Activated CD8-positive, alpha-beta T cell treated with anti-CD3 and anti-CD28 coated beads for 36 hours (primary cell): ENCODE data around the gene FN3KRP. TPM values are rescaled to one million over a fixed set of nuclear protein-coding genes. Genes with fewer than 3 reads are reported as not detected.
A peak's percentile ranks its signal among the peaks of the same experiment; 100 is the strongest.

Experiments used
- ATAC-seq: fragments of 200-7000 bp; cut with Tn5 transposase; one replicate; pipeline ENCODE4 v1.10.0; 2021; ENCODE audit warnings: mild to moderate bottlenecking, moderate library complexity
- CTCF ChIA-PET: fragments of 350-600 bp; sonication (Branson Sonifier 250); formaldehyde crosslinking; loops from one replicate; lab custom pipeline; 2021; ENCODE audit warnings: antibody characterized with exemption; lab: Charles Lee
- POLR2A ChIA-PET: fragments of 350-600 bp; sonication (Branson Sonifier 250); formaldehyde crosslinking; loops from one replicate; lab custom pipeline; 2021; ENCODE audit warnings: antibody characterized with exemption; lab: Charles Lee
- DNase-seq: peaks from one replicate; pipeline ENCODE4 v3.0.0-alpha.2; 2020
- H3K27ac Mint-ChIP-seq: one replicate; pipeline ENCODE4 v1.8.0; 2021; ENCODE audit warnings: mild to moderate bottlenecking, mixed read lengths
- H3K27me3 Mint-ChIP-seq: one replicate; pipeline ENCODE4 v1.8.0; 2021; ENCODE audit warnings: mixed read lengths
- H3K36me3 Mint-ChIP-seq: one replicate; pipeline ENCODE4 v1.8.0; 2021; ENCODE audit warnings: low read depth, mixed read lengths
- H3K4me1 Mint-ChIP-seq: one replicate; pipeline ENCODE4 v1.8.0; 2021; ENCODE audit warnings: low read depth, mixed read lengths
- H3K4me3 Mint-ChIP-seq: one replicate; pipeline ENCODE4 v1.8.0; 2021; ENCODE audit warnings: mild to moderate bottlenecking, moderate library complexity, mixed read lengths
- H3K9me3 Mint-ChIP-seq: one replicate; pipeline ENCODE4 v1.8.0; 2021; ENCODE audit warnings: mixed read lengths
- CTCF ChIP-seq: fragments of 200-600 bp; IDR thresholded peaks from one replicate; pipeline ENCODE4 v1.8.0; 2022; ENCODE audit warnings: antibody characterized with exemption, mild to moderate bottlenecking
- intact Hi-C: fragments of 100-400 bp; cut with micrococcal nuclease; formaldehyde crosslinking; loops from one replicate; pipeline ENCODE4 v1.10.0; 2022
- total RNA-seq, 2 experiments: library from RNA; stranded (reverse); gene quantifications; one replicate each; pipeline ENCODE4 v1.2.3, GENCODE V29; 2021

FN3KRP gene
- total RNA-seq = 10 to 100 TPM; 28.3 to 32.8 TPM

- ChIA-PET CTCF (interaction anchor here (1.0 to 2.0 kb wide), 4 partner anchors 8 to 49 kb away, joined by 3 to 7 read pairs (median 3); no protein-coding TSS in a partner anchor), POLR2A (interaction anchor here (0.8 to 1.5 kb wide), 10 partner anchors 13 to 259 kb away, joined by 3 to 5 read pairs (median 3); partner anchors contain the start of genes FN3K and NARF)
- H3K9me3 Mint-ChIP-seq = no peaks in the 10 kb centered on the region
- peaks cover 6% of the 10 kb centered on the region for H3K36me3 Mint-ChIP-seq
- intact Hi-C loops = no loop called here
- H3K4me3 Mint-ChIP-seq = peak within 1 kb of the TSS; percentile 84
- ATAC-seq (peak; percentile 89), DNase-seq (peak; percentile 93)
- H3K27ac Mint-ChIP-seq = peak within 1 kb of the TSS; percentile 86
- no peak for TF ChIP-seq CTCF
- H3K27me3 Mint-ChIP-seq = no peaks in the 10 kb centered on the region
- peaks cover 14% of the 10 kb centered on the region for H3K4me1 Mint-ChIP-seq
Observed at GRCh38 chr17:82716203-82717010, at the start of gene FN3KRP. Gene FN3KRP (plus strand): TSS chr17:82716706. CDS start chr17:82716756, 50 bp downstream.

DNA sequence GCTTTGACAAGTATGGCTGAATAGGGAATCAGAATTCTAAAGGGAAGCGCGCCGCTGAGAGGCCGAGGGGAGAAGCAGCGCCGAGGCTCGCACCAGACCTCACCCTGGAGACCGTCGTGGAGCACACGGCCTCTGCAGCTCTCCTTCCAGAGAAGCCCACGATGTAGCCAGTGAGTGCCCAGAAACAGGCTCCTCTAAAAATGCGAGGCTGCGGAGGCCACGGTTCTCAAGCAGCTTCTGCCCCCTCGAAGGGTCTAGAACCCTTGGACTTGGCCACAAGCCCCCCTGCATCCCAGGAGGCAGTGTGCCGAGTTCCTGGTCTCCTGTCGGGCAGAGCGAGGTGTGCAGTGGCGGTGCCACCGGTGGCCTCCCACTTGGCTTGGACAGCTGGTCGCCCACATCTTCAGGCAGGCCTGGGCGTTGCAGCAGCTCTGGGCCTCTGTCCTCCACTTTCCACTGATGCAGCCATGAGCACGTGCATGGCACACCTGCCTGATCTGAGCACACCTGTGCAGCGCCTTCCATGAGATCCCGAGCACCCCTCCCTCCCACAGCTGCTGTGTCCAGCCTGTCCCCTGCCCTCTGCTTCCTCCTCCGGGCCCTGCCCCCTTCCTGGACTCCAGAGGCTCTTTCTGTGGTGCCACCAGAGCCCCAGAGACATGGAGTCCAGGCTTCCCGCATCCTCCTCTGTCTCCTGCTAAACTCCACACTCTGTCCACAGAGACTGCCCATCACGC, 49.4 kb upstream of the FN3KRP start:
- Mint-ChIP-seq H3K9me3 (no peaks in the 10 kb centered on the region), H3K4me3 (no peak overlapping the region), H3K36me3 (no peaks in the 10 kb centered on the region), H3K27me3 (no peaks in the 10 kb centered on the region), H3K27ac (no peak overlapping the region), H3K4me1 (peaks cover 4% of the 10 kb centered on the region)
- POLR2A ChIA-PET = no interaction called here
- DNase-seq (no peak), ATAC-seq (no peak)
- CTCF ChIA-PET = interaction anchor here (1.5 to 2.7 kb wide), 3 partner anchors 20 to 110 kb away, joined by 4 to 26 read pairs (median 16); no protein-coding TSS in a partner anchor
- intact Hi-C loops = loop anchor here (10.0 kb wide), 1 partner anchor 88 kb away; the partner anchor contains the start of gene TBCD
- TF ChIP-seq CTCF = no peak

DNA sequence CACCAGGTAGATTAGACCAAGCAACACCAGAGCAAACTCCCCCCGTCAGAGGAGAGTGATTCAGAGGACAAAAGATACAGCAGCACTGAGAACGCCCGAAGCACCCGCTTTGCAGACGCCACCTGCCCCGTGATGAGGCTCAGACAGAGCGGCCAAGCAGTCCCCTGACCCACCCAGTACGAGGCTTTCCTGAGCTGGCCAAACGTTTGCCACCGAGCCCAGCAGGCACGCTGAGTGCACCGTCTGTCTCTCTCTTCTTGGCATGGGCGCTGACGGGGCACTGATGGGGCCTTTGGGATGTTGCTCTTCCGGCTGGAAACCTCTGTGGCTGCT, 48.9 kb upstream of the FN3KRP start:
- H3K9me3 Mint-ChIP-seq = no peaks in the 10 kb centered on the region
- ChIA-PET CTCF (interaction anchor here (1.1 to 2.7 kb wide), 10 partner anchors 11 to 113 kb away, joined by 3 to 26 read pairs (median 6); partner anchors contain the start of gene FN3KRP), POLR2A (no interaction called here)
- H3K27ac Mint-ChIP-seq = no peak overlapping the region
- H3K4me1 Mint-ChIP-seq = peaks cover 4% of the 10 kb centered on the region
- no peaks in the 10 kb centered on the region for H3K36me3 Mint-ChIP-seq
- ATAC-seq (no peak), DNase-seq (no peak)
- intact Hi-C loops = loop anchor here (10.0 kb wide), 1 partner anchor 87 kb away; the partner anchor contains the start of gene TBCD
- H3K4me3 Mint-ChIP-seq = no peak overlapping the region
- no peaks in the 10 kb centered on the region for H3K27me3 Mint-ChIP-seq
- TF ChIP-seq CTCF = no peak

- ChIA-PET POLR2A (interaction anchor here (0.7 to 1.0 kb wide), 2 partner anchors 88 to 111 kb away, joined by 3 read pairs; no protein-coding TSS in a partner anchor), CTCF (interaction anchor here (0.6 to 2.7 kb wide), 22 partner anchors 10 to 241 kb away, joined by 3 to 26 read pairs (median 4); partner anchors contain the start of genes FN3K, FN3KRP and RAB40B)
- peak; percentile 14 for ATAC-seq
- H3K4me1 Mint-ChIP-seq = peaks cover 4% of the 10 kb centered on the region
- H3K4me3 Mint-ChIP-seq = no peak overlapping the region
- no peak overlapping the region for H3K27ac Mint-ChIP-seq
- no peak for TF ChIP-seq CTCF
- intact Hi-C loops = loop anchor here (10.0 kb wide), 1 partner anchor 87 kb away; the partner anchor contains the start of gene TBCD
- no peaks in the 10 kb centered on the region for H3K36me3 Mint-ChIP-seq
- no peaks in the 10 kb centered on the region for H3K9me3 Mint-ChIP-seq
- no peak for DNase-seq
- H3K27me3 Mint-ChIP-seq = no peaks in the 10 kb centered on the region
Observed at GRCh38 chr17:82668024-82668630, 48.4 kb upstream of the FN3KRP start.
